ENCODE measurements around the gene RAB36. TPM values are rescaled to one million over a fixed set of nuclear protein-coding genes. Genes with fewer than 3 reads are reported as not detected.

The RAB36 gene
- total RNA-seq, 2 experiments from 2014 or later = 0.41 to 3.0 TPM

DNA sequence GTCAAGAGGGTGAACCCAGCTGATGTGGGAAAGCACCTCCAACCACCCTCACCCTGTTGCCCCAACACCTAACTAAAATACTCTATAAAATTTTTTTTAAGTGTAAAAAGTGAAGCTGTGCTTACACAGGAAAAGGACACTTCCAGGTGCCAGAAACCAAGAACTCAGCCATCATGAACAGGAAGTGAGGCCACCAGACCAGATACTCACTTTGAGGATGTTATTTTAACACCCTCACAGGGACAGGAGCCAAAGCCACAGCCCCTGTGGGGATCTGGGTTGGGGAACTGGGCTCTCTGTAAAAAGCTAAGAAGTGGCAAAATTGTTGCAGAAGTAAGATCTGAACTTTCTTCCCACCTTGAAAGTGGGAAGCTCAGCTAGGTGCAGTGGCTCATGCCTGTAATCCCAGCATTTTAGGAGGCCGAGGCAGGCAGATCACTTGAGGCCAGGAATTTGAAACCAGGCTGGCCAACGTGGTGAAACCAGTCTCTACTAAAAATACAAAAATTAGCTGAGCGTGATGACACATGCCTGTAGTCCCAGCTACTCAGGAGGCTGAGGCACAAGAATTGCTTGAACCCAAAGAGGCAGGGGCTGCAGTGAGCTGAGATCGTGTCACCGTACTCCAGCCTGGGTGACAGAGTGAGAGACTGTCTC is 7.2 kb upstream of the RAB36 start:
- H3K36me3 ChIP-seq (ENCODE audit: insufficient read depth, low read length) = no peaks in the 10 kb centered on the region
- H3K9me2 ChIP-seq (ENCODE audit: insufficient read depth, low read length) = no peaks in the 10 kb centered on the region
- H3K4me1 ChIP-seq (ENCODE audit: insufficient read depth, low read length, poor library complexity, severe bottlenecking) = peaks cover 64% of the 10 kb centered on the region
- POLR2A ChIA-PET = interaction anchor here (0.6 to 4.0 kb wide), 9 partner anchors 9 to 254 kb away, joined by 3 to 17 read pairs (median 3); no protein-coding TSS in a partner anchor
- H3K9me3 ChIP-seq (ENCODE audit: low read length) = no peaks in the 10 kb centered on the region
- peak; percentile 89 for DNase-seq (ENCODE audit: low spot score)
- H4K20me1 ChIP-seq (ENCODE audit: insufficient read depth, low read length) = no peaks in the 10 kb centered on the region
- TF ChIP-seq EZH2phosphoT487 (IDR thresholded peaks at IDR 0.05; ENCODE audit: borderline replicate concordance, low read depth, low read length) (no peak), CTCF (conservative IDR thresholded peaks at IDR 0.05; ENCODE audit: low read length) (no peak)
- BruUV-seq (replicated peaks) = no TSS peak
- peak overlapping the region; percentile 17; the same call in 1 of the 2 replicates for H2AFZ ChIP-seq (ENCODE audit: low read length)
- no peaks in the 10 kb centered on the region for H3K79me2 ChIP-seq (ENCODE audit: insufficient read depth, low read depth, low read length)
- CTCF ChIA-PET (ENCODE audit: unreplicated experiment) = interaction anchor here (0.7 kb wide), 1 partner anchor 103 kb away, joined by 3 read pairs; no protein-coding TSS in a partner anchor
- intact Hi-C loops (cut with micrococcal nuclease; ENCODE audit: unreplicated experiment) = loop anchor here (2.0 to 5.0 kb wide), 2 partner anchors 37 to 271 kb away; no protein-coding TSS in a partner anchor
- peak overlapping the region; percentile 94 for H3K27ac ChIP-seq (ENCODE audit: low read depth, low read length, poor library complexity, severe bottlenecking)
- peak overlapping the region; percentile 68 for H3K4me2 ChIP-seq (ENCODE audit: low read length)
- H3K4me3 ChIP-seq (ENCODE audit: low read depth, low read length, poor library complexity, severe bottlenecking) = peak overlapping the region; percentile 35

GRCh38 chr22:23138584-23139435 is 6.5 kb upstream of the RAB36 start:
- Histone ChIP-seq H3K36me3 (ENCODE audit: insufficient read depth, low read length) (no peaks in the 10 kb centered on the region), H2AFZ (ENCODE audit: low read length) (peak overlapping the region; percentile 17; the same call in 1 of the 2 replicates), H3K9me2 (ENCODE audit: insufficient read depth, low read length) (no peaks in the 10 kb centered on the region), H3K4me1 (ENCODE audit: insufficient read depth, low read length, poor library complexity, severe bottlenecking) (peaks cover 71% of the 10 kb centered on the region), H3K4me2 (ENCODE audit: low read length) (peak overlapping the region; percentile 68), H3K9me3 (ENCODE audit: low read length) (no peaks in the 10 kb centered on the region), H3K27ac (ENCODE audit: low read depth, low read length, poor library complexity, severe bottlenecking) (peak overlapping the region; percentile 94), H3K79me2 (ENCODE audit: insufficient read depth, low read depth, low read length) (no peaks in the 10 kb centered on the region), H3K4me3 (ENCODE audit: low read depth, low read length, poor library complexity, severe bottlenecking) (peak overlapping the region; percentile 35), H4K20me1 (ENCODE audit: insufficient read depth, low read length) (no peaks in the 10 kb centered on the region)
- TF ChIP-seq EZH2phosphoT487 (IDR thresholded peaks at IDR 0.05; ENCODE audit: borderline replicate concordance, low read depth, low read length) (no peak), CTCF (conservative IDR thresholded peaks at IDR 0.05; ENCODE audit: low read length) (no peak)
- DNase-seq (ENCODE audit: low spot score) = no peak
- CTCF ChIA-PET (ENCODE audit: unreplicated experiment) = interaction anchor here (0.7 kb wide), 1 partner anchor 103 kb away, joined by 3 read pairs; no protein-coding TSS in a partner anchor
- BruUV-seq (replicated peaks) = no TSS peak
- POLR2A ChIA-PET = interaction anchor here (0.6 to 4.0 kb wide), 8 partner anchors 10 to 254 kb away, joined by 3 to 17 read pairs (median 4); no protein-coding TSS in a partner anchor
- intact Hi-C loops (cut with micrococcal nuclease; ENCODE audit: unreplicated experiment) = loop anchor here (2.0 to 5.0 kb wide), 2 partner anchors 36 to 272 kb away; no protein-coding TSS in a partner anchor
